HK-2 (cell line): ENCODE measurements around the gene PAXX.
"Not testable (repeated sequence)": the region's sequence is repeated elsewhere in the genome, so short reads cannot be mapped to it uniquely, and the experiment has no call there.

Source experiments
- DNase-seq: peaks from one replicate; pipeline ENCODE4 v3.0.0-alpha.2; 2018; ENCODE audit not compliant: unreplicated experiment

The PAXX gene

DNA sequence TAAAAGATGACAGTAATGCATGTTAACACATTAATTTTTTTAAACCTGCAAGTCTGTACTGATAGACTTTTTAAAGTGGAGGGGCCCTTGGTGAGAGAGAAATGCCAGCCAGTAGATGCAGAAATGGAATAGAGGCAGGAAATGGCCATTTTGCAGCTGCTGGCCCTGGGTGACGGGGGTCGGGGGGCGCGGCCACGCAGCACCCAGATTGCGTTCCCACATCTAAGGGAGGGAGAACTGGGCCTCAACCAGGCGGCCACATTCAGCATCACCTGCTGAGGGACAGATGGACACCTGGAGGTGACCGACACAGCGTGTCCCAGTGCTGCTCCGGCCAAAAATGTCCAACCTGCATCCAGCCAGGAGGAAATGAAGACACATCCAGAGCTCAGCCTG, 10.4 kb downstream of the PAXX start:
- no peak for DNase-seq

GRCh38 chr9:137004285-137004684, 12.1 kb downstream of the PAXX start:
- DNase-seq = not testable (repeated sequence)

GRCh38 chr9:137006116-137007003, 14.1 kb downstream of the PAXX start:
- no peak for DNase-seq

DNA sequence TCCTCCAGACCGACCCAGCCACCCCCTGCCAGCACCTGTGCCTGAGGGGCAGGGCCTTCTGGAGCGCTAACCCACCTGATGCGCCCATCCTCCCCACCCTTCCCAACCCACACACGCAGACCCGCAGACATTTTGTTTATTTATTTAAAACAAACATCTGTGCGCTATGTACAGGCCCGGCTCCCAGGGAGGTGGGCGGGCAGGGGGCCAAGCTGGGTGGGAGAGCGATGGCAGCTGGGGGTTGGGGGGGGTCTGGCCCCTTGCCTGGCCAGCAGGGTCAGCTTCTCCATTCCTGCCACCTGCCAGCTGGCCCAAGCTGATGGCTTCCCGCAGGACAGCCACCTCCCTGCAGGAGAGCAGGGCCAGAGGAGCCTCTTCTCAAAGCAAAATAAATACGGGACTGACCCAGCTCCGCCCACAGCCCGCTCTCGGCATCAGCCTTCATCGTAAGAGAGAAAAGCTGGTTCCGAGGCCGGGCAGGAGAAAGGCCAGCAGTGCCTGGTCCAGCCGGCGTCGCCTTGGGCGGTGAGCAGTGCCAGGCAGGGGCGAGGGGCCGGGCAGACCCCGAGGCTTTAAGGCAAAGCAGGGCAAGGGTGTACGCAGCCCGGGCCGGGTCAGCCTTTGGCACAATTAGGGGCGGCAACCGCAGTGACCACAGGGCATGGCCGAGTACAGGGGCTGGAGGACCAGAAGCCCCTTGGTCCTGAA, 15.0 kb downstream of the PAXX start:
- no peak for DNase-seq

DNA sequence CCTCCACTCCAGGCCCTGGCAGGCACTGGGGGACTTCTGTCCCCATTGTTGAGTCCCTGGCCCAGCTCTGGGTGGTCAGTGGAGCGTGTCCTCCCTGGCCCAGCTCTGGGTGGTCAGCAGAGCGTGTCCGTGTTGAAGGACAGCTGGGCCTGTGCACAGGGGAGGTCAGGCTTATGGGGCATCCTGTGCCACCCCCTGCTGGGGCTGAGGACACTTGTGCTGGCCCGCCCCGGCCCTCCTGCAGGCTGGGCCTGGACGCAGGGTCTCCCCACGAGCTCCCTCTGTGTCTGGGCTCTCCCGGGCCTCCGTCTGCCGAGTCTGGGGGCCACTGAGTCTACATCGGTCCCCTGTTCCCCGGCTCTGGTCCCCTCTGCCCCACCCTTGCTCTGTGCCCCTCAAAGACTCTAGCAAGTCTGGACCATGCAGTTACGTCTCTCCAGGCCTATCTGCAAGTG, 15.6 kb downstream of the PAXX start:
- DNase-seq = no peak

DNA sequence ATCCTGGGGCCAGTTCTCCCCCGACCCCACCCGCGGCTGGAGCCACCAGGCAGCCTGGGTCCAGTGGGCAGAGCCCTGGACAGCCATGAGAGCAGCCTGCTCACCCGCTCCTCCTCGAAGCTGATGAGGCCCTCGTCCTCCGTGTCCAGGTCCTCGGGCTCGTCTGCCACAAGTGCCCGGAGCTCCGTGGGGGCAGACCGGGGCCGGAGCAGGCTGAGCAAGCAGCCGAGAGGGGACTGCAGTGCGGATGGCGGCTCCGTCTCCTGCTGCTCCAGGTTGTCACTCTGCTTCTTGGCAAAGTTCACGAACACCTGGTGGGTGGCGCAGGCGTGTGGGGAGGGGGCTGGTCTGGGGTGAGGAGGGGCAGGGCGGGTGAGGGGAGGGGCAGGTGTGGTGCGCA, 16.1 kb downstream of the PAXX start:
- DNase-seq = no peak

DNA sequence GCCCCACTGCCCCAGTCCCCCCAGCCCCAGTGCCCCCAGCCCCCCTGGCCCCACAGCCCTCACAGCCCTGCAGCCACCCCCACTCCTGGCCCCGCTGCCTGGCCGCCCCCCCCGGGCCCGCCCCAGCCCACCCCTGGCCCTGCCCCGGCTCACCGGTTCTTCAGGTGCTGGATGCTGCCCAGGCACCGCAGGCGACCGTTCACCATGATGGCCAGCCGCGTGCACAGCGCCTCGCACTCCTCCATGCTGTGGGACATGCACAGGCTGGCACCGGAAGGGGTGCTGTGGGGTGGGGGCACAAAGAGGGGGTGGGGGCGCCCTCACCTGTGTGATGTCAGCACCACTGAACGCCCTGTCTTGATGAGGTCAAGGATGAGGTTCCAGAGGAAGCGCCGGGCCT, 17.0 kb downstream of the PAXX start:
- no peak for DNase-seq

GRCh38 chr9:137009938-137010732, 17.9 kb downstream of the PAXX start:
- no peak for DNase-seq

DNA sequence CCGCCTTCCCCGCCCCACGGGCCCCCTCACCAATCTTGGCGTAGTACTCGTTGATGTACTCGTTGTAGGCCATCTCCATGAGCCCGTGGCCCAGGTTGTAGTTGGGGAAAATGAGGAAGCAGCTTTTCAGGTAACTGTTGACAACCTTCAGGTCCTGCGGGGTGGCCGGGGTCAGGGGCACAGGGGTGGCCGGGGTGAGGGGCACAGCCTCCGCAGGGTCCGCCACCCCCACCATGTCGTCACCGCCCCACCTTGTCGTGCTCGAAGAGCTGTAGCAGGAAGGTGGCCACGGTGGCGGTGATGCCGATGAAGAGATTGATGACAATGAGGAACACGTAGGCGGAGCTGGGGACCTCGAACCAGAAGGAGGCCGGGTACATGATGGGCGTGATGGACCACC, 18.9 kb downstream of the PAXX start:
- no peak for DNase-seq

GRCh38 chr9:137011907-137012675, 19.9 kb downstream of the PAXX start:
- no peak for DNase-seq

DNA sequence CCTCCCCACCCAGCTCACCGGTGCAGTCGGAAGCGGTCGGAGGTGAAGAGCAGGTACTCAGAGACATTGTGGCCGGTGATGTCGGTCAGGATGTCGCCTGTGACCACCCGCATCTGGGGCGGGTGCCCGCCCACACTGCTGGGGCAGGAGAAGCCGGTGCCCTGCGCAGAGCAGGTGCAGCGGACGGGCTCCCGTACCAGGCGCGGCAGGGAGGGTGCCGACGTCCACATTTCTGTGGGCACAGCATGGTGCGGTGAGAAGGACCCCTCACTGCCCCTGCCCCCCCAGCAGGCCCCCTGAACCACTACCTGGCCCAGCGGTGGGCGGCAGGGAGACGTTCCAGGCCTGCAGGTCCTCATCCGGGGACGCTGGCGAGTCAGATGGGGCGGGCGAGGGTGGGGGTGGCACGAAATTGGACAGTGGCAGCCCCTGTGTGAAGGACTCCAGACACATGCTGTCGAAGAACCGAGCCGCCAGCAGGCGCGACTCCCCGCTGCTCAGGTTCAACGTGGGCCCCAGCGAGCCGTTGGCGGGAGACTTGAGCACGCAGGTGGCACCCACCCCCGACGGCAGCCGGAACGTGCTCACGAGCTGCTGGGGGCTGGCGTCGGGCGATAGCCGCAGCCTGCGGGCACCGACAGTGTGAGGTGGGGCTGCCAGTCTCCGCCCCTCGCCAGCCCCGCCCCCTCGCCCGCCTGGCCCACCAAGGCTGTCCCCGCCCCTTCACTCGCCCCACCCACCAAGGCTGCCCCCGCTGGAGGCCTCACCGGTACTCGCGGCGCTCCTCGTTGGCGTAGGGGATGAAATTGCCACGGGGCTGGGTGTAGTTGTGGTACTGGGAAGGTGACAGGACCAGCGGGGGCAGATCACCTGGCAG, 20.7 kb downstream of the PAXX start:
- DNase-seq = no peak

DNA sequence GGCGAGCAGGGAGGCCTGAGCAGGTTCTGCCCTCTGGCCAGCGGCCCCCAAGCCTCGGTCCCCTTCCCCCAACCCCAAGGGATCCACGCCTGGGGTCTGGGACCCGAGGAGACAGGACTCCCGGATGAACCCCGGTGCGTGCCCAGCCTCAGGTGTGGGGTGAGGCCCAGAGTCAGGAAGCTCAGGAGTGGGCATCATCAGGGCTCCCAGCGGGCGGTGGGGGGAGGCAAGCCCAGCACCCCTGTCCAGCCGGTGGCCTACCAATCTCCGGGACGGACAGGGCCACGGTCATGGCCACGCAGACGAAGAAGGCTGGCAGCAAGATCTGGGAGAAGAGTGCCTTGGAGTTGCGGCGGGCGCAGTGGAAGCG, 21.3 kb downstream of the PAXX start:
- no peak for DNase-seq

- DNase-seq = no peak
These were observed 21.9 kb downstream of the PAXX start for GRCh38 chr9:137014166-137014565.

- no peak for DNase-seq
These were observed 22.7 kb downstream of the PAXX start for GRCh38 chr9:137014776-137015539.

- DNase-seq = no peak
These were observed 23.3 kb downstream of the PAXX start for GRCh38 chr9:137015540-137015930.

DNA sequence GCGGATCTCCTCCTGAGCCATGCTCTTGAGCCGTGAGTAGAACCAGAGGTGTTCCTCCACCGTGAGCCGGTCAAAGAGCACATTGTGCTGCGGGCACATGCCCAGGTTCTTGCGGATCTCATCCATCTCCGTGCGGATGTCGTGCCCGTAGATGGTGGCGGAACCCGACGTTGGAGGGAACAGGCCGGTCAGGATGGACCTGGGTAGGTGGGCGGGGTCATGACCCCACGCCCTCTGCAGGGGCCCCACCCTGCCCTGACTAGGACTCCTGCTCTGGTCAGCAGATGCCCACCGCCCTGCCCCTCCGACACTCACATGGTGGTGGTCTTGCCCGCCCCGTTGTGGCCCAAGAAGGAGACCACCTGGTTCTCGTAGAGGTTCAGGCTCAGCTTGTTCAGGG, 23.8 kb downstream of the PAXX start:
- DNase-seq = no peak

DNA sequence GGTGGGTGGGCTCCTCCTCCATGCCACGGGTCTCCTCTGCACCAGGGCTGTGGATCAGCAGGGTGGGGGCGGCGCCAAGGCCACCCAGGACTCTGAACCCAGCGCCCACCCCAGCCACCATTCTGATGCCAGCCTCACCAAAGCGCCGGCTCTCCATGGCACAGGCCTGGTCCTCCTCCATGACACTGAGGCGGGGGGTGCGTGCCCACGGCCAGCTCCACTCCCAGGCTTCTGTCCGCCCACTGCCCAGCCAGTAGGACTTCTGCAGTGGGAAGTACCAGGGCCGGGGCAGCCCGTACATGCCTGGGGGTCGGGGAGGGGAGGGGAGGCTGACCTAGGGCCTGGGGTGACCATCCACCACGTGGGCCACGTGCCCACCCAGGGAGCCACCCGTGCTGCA, 24.2 kb downstream of the PAXX start:
- DNase-seq = no peak

DNA sequence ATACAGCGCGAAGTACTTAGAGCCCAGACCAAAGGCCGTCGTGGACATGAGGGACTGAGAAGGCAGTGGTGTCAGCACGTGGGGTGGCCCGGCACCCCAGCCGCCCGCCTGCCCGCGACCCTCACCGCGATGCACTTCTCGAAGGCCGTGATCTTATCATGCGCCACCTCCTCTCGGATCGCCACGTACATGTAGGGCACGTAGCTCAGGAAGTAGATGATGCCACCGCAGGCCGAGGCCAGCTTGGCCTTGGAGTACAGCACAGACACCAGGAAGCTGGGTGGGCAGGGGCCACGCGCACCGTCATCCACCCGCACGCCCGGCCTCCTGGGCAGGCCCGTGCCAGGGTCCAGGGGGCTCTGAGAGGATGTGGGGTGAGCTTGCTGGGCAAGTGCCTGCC, 24.8 kb downstream of the PAXX start:
- DNase-seq = no peak

DNA sequence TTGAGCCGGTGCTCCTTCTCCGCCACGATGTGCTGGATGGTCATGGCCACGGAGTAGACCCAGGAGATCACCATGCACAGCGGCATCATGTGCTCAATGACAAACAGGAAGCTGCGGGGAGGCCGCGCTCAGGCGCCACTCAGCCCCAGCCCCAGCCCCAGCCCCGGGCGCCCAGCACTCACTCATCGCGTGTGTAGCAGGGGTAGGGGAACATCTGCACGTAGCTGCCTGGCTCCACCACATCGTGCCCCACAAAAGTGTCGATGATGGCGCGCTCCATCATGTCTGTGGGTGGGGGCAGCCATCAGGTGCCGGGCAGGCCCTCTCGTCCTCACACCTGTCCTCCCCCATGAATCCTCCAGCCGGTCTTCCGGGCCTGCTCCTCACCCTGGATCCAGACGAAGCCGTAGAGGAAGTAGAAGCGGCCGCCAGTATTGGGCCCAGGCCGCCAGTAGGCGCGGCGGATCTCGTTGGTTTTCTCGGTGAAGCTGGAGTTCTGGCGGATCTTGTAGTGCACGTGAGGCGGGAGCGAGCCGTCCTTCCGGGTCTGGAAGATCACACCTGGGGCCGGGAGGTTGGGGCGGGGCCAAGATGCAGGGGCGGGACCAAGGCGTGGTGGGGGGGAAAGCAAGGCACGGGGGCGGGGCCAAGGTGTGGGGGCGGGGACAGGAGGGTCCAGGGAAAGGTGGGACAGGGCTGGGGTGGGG, 25.7 kb downstream of the PAXX start:
- no peak for DNase-seq
